NCI-H1092 treated with DMSO at 0.1 percent for 48 hours (cell line): ENCODE data around the gene CIAO1.
"Not testable (repeated sequence)": the region's sequence is repeated elsewhere in the genome, so short reads cannot be mapped to it uniquely, and the experiment has no call there.

ENCODE experiments used
- DNase-seq: peaks from one replicate; lab custom pipeline; 2025; lab: John Stamatoyannopoulos, UW

Gene CIAO1

DNA sequence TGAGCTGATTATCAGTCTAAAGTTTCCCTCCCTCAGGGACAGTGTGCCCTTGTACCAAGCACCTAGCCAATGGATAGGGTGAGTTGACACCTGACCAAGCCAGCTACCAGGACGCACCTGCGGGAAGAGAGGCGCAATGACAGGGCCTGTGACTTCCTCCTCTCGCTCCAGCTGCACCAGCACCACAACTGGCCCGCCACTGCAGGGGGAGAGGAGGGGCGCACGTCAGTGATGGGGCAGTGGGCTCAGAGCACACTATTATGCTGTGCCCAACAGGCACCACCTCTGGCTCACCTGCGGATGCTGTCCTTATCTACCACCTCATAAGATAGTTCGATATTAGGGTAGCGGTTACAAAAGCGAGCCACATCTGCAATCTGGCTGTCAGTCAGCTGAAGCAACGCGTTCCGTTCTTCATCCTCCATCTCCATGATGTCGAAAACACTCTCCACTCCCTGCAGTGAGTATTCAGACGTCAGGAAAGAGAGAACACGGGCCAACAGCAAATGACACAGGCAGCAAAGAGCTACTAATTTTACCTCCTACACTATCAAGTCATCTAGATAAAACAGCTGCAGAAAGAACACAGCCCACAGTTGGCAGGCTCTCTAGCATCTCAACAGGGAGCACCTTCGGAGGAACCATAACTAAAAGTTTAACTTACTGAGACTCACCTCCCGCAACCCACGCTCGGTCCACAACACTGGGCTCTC is 10.9 kb downstream of the CIAO1 start:
- no peak for DNase-seq

DNA sequence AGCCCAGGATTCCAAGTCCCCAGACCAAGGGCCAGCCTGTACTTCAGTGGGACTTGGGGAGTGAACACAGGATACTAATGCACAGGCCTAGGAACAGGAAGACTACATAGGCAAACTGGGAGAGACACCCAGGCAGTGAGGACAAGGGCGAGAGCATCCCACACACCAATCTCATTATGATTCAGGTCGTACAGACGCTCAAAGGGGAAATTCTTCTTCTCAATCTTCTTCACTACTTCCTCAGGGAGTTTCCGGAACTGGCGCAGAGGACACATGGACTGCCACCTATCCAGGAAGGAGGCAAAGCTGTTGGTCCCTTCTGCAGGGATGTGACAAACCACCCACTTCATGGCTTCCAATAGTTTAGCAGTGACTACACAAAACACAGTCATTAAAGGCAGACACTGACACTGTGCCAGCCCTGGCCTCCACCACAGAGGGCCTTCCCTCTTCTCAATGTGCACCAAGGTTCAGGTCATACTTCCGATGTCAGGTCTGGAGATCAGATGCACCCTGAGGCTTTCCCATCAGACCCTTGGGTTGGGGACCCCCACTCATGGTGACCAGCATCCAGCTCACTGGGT is 21.3 kb downstream of the CIAO1 start:
- DNase-seq: no peak

DNA sequence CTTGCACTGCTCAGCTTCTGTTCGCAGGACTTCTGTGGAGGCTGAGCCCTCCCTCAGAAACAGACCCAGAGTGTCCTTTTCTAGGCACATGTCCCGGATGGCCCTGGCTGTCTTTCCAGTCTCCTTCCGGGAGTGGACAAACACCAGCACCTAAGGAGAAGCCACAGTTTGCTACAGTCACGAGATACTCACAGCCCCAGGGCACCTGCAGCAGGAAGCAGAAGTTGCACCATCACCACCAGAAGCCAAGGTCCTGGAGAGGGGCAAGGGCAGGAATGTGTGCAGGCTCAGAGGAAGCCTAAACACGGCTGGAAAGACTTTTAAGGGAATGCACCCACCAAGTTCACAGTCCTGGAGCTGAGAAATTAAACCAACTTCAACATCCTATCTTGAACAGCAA is 25.7 kb downstream of the CIAO1 start:
- no peak for DNase-seq

DNA sequence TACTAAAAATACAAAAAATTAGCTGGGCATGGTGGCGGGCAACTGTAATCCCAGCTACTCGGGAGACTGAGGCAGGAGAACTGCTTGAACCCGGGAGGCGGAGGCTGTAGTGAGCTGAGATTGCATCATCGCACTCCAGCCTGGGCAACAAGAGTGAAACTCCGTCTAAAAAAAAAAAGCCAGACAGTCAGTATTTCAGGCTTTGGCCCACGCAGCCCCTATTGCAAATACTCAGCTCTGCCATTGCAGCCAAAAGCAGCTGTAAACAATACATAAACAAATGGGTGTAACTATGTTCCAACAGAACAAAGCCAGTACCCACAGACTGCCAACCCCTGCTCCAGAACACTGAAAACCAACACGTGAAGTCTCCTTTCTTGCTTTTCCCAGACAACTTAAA is 28.2 kb downstream of the CIAO1 start:
- not testable (repeated sequence) for DNase-seq

DNA sequence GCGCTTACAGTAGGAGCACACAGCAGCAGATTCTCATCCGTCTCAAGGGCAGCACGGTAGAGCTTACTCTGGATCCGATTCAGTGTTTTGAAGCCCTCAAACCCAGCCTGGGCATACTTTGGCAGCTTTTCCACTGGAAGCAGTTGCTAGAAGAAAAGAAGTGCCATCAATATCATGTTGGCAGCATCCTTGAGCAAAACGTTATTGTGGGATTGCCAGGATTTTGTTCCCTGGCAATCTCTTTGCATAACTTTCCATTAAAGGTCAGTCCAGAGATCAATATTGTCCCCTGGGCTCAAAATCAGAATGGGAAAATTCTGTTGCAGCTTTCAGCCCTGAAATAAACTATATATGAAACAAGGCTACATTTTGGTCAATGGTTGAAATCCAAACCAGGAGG is 30.9 kb downstream of the CIAO1 start:
- no peak for DNase-seq

DNA sequence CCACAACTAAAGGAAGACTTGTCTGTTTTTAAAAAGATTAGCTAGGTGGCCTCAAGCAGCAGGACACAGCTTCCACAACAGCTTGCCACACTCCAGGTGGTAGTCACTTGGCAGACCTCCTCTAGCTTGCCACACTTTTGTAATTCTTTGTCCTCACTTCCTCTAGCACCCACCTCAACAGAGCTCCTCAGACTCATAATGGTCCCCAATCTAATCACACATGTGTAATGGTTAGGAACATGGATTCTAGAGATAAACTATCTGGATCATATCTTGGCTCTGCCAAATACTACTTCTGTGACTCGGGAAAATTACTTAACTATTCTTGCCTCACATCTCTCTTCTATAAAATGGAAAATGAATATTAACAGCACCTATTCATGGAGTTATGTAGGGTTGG is 35.8 kb downstream of the CIAO1 start:
- no peak for DNase-seq

DNA sequence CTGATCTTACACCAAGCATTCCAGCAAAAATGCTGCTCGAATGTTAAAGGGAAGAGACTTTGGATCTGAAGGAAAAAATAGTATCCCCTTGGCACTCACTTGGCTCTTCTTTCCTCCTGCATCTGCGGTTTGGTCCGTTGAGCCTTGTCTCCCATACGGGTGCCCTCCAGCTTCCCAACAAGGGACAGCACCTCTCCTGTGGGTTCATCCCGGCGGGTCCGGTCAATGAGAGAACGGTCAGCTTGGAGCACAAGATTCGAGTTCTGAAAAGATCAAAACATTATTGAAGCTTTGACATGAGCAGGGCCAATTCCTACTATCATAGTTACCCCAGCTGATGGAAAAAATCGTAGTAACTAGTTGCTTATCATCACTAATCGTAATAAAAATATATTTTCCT is 38.6 kb downstream of the CIAO1 start:
- no peak for DNase-seq

DNA sequence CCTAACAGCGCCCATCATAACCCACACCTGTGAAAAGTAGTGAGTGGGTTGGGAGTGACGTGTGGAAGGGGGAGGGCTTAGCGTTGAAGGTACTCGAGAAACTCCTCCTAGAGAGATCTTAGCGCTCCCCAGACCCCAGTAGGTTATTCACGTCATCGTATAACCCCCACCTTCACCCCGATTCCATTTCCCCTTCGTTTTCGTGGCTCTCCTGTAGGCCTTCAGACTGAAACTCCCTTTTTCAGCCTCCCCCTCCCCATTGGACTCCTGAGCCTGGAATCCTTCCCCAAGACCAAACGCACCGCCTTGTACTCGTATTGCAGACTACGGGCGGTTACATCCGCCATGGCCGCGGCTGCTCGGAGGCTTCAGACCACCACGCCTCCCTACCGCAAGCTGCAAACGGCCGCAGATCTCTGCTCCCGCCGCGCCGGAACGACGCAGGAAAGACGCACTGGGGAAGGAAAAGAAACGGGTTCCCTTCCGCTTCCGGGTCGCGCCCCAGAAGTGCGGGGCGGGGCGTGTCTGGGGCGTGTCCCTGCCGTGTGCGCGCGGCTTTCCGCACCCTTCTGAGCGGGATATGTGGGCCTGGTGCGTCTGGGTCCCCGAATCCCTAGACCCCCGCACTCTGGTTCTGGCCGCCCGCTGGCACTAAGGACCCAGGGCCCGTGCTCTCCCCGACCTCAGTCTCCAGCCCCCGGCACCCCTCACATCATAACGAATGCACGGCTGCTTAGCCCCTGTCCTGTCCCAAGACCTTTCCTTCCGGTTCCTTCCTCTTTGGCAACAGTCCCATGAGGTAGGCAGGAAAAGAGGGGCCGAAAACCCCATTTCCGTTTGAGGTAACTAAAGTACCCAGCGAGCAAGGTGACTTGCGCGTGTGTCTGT is 39.3 kb downstream of the CIAO1 start, which contains the start of gene SNRNP200:
SNRNP200 (minus strand) TSS at position 456 of the 888 bp plus-strand sequence; CDS start at position 347, 109 bp downstream.
- DNase-seq: peak; percentile 76

DNA sequence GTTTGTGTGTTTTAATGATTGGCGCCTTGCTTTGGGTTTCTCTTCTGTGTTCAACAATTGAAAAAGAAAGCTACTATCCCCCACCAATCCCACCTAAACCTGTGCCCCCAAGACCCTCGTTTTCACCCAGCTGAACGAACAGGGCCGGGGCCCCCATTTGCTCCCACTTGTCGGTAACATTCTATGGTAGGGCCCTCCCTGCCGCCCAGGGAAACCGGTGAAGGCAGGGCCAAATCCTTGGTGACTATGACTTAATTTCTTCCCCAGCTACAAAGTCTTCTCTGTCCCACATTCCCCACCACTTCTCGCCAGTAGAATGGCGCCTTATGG is 39.9 kb downstream of the CIAO1 start:
- no peak for DNase-seq

DNA sequence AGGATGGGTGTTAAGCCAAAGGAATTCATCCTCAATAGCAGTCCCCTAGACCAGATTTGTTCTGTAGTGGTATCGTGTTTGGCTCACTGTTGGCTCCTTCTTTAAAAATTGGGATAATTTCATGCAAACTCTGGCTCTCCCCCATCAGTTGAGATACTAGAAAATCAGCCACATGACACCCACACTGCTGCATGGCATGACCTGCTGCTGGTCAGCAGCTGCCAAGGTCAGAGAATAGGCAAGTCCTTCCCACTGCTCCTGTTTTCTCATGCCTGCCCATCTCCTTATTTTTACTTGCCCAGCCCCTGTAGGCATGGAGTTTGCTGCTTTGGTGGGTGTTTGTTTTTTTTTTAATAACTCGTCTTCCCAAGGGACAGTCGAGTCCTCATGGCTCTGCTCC is 40.3 kb downstream of the CIAO1 start:
- no peak for DNase-seq

DNA sequence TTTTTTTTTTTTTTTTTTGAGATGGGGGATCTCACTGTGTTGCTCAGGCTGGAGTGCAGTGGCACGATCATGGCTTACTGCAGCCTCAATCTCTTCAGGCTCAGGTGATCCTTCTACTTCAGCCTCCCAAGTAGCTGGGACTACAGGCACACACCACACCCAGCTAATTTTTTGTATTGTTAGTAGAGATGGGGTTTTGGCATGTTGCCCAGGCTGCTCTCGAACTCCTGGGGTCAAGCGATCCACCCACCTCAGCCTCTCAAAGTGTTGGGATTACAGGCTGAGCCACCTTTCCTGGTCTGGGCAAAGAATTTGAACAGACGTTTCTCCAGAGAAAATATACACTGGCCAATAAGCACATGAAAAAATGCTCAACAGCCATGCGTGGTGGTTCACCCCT is 42.2 kb downstream of the CIAO1 start:
- no peak for DNase-seq

DNA sequence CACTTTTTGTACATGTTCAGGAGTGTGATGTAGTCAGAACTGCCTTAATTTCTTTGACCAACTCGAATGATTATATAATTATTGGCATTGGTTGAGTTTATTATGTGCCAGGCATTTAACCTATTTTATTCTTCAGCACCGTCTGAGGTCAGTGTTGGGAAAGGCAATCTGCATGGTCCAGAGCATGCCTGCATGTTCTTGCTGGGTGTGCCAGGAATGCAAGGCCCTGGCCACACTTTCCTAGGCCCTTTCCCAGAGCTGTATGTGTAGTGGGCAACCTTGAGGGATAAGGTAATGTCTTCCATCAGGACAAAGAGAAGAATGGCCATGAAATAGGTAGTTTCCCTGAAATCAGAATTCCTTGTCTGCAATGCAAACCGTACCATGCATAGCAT is 49.0 kb downstream of the CIAO1 start:
- DNase-seq: no peak

DNA sequence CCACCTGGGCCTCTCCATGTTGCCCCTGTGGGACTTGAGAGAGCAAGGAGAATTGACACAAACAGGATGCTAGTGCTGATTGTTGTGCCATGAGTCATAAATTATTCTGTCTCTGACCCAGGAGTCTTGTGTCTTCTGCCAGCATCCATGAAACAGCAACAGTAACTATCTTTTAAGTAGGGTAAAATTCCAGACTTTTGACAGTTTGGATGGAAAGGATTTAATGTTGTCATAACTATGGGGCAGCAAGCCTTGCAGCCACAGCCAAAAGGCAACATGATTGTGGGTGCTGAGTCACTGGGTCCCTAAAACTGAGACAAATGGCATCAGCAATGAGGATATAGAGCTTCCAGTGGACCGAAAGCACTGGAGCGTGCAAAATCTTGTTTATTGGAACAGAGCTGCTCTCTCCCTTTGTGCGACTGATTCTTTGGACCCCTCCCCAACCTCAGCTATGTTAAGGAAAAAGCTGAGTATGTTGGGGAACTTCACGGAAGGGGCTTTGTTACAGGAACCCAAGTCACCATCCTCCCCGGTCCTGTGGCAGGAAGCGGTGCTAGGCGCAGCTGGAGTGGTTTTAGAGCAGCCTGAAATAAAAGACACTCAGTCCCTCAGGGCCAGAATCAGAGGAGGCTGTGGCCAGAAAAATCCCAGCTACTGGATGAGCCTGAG is 49.5 kb downstream of the CIAO1 start:
- no peak for DNase-seq

DNA sequence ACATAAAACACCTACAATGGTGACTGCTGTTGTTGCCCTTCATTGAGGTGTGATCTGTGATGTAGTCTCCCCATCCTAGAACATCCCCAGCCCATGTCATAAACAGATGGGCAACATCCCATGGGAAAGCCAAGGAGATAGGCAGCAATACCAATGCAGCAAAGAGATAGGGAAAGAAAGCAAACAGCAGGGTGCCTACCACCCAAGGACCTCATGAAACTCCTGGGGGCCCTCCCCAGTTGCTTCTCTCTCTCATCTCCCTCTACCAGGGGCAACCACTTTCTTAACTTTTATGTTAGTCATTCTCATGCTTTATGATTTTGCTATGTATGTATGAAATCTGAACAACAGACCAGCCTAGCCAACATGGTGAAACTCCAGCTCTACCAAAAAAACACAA is 51.0 kb downstream of the CIAO1 start:
- no peak for DNase-seq

DNA sequence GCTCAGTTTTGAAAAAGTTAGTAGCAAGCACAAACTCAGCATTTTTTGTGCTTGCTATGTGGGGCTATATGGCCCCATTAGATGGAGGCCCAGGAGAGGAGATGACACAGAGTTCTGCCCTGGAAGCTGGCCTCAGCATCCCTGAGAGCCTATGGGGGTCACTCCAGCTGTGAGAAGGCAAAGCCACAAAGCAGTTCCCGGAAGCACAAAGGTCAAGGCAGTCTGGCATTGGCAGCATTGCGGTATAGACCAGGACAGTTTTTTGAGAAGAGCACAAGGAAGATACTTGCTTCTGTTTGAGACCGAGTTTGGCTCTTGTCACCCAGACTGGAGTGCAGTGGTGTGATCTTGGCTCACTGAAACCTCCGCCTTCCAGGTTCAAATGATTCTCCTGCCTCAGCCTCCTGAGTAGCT is 51.6 kb downstream of the CIAO1 start:
- DNase-seq: no peak

DNA sequence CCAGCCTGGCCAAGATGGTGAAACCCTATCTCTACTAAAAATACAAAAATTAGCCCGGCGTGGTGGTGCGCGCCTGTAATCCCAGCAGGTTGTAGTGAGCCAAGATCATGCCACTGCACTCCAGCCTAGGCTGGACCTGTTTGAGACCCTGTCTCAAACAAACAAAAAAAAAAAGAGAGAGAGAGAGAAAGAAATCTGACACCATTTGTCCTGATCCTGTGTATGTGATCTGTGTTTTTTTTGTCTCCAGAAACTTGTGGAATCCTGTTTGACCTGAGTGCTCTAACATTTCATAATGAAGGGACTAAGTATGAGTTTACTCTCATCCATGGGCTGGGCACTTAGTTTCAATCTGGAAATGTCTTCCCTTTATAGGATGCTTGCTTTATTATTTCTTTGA is 52.7 kb downstream of the CIAO1 start:
- DNase-seq: no peak

DNA sequence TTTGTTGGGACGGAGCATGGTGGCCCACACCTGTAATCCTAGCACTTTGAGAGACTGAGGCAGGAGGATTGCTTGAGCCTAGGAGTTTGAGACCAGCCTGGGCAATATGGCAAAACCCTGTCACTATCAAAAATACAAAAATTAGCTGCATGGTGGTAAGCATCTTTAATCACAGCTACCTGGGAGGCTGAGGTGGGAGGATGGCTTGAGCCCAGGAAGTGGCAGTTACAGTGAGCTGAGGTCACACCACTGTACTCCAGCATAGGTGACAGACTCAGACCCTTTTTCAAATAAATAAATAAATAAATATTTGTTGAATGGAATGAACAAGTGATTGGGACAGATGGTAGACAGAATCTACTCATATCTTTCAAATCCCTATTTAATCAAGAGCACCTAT is 53.4 kb downstream of the CIAO1 start:
- DNase-seq: no peak

DNA sequence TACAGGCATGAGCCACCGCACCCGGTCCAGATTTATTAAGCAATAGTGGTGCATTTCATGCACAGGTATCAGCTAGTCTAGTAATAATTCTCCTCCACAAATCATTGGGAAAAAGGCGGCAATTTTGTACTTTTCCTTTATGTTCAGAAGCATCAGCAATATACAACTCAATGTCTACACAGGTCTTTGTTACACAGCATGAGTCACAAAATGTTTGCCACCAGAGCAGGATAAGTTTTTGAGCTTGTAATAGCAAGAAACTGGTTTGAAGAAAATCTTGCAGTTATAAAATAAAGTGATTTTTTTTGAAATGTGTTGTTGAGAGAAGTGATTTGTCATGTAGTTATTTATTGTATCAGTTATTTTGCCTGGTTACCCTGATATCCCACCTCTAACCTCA is 54.3 kb downstream of the CIAO1 start:
- DNase-seq: no peak

DNA sequence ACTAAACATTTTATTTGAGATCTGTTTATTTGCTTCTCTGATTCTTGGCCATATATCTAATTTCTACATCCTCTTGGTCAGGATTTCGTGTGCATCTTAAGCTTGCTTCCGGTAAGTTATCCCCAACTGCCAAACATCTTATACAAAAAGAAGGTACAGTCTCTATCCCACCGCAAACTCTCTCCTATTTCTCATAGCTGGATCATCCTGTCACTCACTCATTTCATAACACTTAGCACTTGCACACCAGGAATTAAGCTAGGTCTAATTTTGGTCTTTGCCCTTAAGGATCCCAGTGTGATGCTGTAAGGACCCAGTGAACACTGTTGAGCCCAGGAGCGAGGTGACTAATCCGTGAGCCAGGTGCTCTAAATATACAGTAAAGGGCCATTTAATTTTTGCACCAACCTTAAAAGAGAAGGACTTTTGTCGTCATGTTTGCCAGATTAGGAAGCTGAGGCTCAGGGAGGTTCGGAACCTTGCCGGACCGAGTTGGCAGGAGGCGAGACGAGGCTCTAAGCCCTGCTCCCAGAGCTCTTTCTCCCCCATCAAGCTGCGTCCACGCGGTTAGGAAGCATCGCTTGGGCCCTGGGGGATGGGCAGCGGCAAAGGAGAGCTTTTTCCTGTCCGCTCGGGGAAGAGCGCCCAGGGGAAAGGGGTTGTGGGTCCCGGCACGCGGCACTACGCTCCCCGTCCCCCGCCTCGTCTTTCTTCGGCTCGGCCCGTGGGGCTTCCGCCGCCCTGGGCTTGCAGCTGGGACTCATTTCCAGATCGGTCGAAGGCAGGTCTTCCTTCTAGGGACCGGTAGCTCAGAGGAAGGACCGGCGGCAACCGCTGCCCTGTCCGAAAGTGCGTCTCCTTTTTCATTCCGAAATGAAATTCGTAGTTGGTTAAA is 55.0 kb downstream of the CIAO1 start:
- peak; percentile 51 for DNase-seq
